WI38 (cell line): ENCODE data around the gene ACBD5.
A peak's percentile ranks its signal among the peaks of the same experiment; 100 is the strongest.
"Not testable (repeated sequence)": the region's sequence is repeated elsewhere in the genome, so short reads cannot be mapped to it uniquely, and the experiment has no call there.

Experiments
- H3K4me3 ChIP-seq: 2 replicates; pipeline ENCODE4 v1.5.1; 2011; ENCODE audit warnings: low read depth, mild to moderate bottlenecking, control low read depth, low read length
- TF ChIP-seq, protein P1 (sequence below): IDR thresholded peaks from 2 replicates; pipeline ENCODE4 v1.5.1; 2012; ENCODE audit warnings: low read depth, mild to moderate bottlenecking, control low read depth, low read length

ACBD5 gene

GRCh38 chr10:27245836-27246235, 5.2 kb upstream of the ACBD5 start:
- no peak overlapping the region for H3K4me3 ChIP-seq
- TF ChIP-seq, protein P1, sequence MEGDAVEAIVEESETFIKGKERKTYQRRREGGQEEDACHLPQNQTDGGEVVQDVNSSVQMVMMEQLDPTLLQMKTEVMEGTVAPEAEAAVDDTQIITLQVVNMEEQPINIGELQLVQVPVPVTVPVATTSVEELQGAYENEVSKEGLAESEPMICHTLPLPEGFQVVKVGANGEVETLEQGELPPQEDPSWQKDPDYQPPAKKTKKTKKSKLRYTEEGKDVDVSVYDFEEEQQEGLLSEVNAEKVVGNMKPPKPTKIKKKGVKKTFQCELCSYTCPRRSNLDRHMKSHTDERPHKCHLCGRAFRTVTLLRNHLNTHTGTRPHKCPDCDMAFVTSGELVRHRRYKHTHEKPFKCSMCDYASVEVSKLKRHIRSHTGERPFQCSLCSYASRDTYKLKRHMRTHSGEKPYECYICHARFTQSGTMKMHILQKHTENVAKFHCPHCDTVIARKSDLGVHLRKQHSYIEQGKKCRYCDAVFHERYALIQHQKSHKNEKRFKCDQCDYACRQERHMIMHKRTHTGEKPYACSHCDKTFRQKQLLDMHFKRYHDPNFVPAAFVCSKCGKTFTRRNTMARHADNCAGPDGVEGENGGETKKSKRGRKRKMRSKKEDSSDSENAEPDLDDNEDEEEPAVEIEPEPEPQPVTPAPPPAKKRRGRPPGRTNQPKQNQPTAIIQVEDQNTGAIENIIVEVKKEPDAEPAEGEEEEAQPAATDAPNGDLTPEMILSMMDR, result no peak

GRCh38 chr10:27244976-27245375, 4.4 kb upstream of the ACBD5 start:
- TF ChIP-seq, protein P1, result no peak

GRCh38 chr10:27242951-27243551, 2.5 kb upstream of the ACBD5 start:
- TF ChIP-seq, protein P1, result no peak
- peak overlapping the region; percentile 74 for H3K4me3 ChIP-seq

More at GRCh38 chr10:27244976-27245375, 4.4 kb upstream of the ACBD5 start:
- H3K4me3 ChIP-seq, result no peak overlapping the region

GRCh38 chr10:27242473-27242950, 1.9 kb upstream of the ACBD5 start:
- TF ChIP-seq, protein P1, result no peak
- peak overlapping the region; percentile 74 for H3K4me3 ChIP-seq

- TF ChIP-seq, protein P1, result no peak
- H3K4me3 ChIP-seq, result peak overlapping the region; percentile 74
Observed at GRCh38 chr10:27241652-27242472, 1.3 kb upstream of the ACBD5 start.

- peak overlapping the region; percentile 74 for H3K4me3 ChIP-seq
- TF ChIP-seq, protein P1, result no peak
Observed at GRCh38 chr10:27241010-27241651, 534 bp upstream of the ACBD5 start.

DNA sequence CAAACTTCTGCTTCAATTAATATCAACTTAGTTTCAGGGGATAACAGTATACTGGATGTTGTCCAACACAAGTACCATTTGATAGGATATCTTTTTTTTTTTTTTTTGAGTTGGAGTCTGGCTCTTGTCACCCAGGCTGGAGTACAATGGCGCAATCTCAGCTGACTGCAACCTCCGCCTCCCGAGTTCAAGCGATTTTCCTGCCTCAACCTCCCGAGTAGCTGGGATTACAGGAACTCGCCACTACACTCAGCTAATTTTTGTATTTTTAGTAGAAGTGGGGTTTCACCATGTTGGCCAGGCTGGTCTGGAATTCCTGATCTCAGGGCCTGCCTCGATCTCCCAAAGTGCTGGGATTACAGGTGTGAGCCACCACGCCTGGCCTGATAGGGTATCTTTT, 3.1 kb downstream of the ACBD5 start:
- H3K4me3 ChIP-seq, result not testable (repeated sequence)

- H3K4me3 ChIP-seq, result not testable (repeated sequence)
Observed at GRCh38 chr10:27236589-27237128, 3.9 kb downstream of the ACBD5 start.
